ENCODE results near the gene PDZD4. TPM values are rescaled to one million over a fixed set of nuclear protein-coding genes. Genes with fewer than 3 reads are reported as not detected.

The PDZD4 gene
- total RNA-seq, 1 donor from 2014 or later: 8.3 TPM

DNA sequence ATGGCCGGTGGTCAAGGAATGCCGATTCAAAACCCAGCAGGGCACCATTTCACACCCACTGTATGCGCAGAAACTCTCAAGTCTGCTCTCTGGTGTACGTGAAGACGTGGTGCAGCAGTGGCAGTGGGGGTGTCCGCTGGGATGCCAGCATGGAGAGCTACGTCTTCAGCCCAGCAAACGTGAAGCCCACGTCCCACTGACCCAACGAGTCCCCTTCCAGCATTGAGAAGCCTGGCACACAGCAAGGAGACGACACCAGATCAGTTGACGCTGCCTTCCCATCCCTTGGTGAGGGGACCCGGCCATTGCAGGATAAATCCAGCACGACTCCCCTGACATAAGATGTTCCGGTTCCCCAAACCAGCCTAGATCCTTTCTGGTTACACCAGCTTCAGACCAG, 68.5 kb downstream of the PDZD4 start:
- H3K36me3 ChIP-seq: no peaks in the 10 kb centered on the region
- TF ChIP-seq, protein P1, sequence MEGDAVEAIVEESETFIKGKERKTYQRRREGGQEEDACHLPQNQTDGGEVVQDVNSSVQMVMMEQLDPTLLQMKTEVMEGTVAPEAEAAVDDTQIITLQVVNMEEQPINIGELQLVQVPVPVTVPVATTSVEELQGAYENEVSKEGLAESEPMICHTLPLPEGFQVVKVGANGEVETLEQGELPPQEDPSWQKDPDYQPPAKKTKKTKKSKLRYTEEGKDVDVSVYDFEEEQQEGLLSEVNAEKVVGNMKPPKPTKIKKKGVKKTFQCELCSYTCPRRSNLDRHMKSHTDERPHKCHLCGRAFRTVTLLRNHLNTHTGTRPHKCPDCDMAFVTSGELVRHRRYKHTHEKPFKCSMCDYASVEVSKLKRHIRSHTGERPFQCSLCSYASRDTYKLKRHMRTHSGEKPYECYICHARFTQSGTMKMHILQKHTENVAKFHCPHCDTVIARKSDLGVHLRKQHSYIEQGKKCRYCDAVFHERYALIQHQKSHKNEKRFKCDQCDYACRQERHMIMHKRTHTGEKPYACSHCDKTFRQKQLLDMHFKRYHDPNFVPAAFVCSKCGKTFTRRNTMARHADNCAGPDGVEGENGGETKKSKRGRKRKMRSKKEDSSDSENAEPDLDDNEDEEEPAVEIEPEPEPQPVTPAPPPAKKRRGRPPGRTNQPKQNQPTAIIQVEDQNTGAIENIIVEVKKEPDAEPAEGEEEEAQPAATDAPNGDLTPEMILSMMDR (IDR thresholded peaks at IDR 0.05): no peak
- intact Hi-C loops (cut with DNase I): loop anchor here (10.0 kb wide), 1 partner anchor 193 kb away; no protein-coding TSS in a partner anchor
- H3K4me3 ChIP-seq: no peak overlapping the region
- peaks cover 3% of the 10 kb centered on the region for H3K4me1 ChIP-seq
- DNase-seq (no peak), ATAC-seq (no peak)
- H3K27me3 ChIP-seq: no peaks in the 10 kb centered on the region
- no peaks in the 10 kb centered on the region for H3K9me3 ChIP-seq
- no peak overlapping the region for H3K27ac ChIP-seq

DNA sequence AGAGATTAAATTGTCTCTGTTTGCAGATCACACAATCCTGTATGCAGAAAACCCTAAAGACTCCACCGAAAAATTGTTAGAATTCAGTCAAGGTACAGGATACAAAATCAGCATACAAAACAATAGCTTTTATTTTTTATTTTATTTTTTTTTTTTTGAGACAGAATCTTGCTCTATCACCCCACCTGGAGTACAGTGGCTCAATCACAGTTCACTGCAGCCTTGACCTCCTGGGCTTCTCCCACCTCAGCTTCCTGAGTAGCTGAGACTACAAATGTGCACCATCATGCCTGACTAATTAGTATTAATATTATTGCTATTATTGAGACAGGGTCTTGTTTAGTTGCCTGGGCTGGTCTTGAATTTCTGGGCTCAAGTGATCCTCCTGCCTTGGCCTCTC, 75.2 kb downstream of the PDZD4 start:
- TF ChIP-seq, protein P1 (IDR thresholded peaks at IDR 0.05): no peak
- Histone ChIP-seq H3K36me3 (no peaks in the 10 kb centered on the region), H3K9me3 (no peaks in the 10 kb centered on the region), H3K27ac (no peak overlapping the region), H3K4me1 (no peaks in the 10 kb centered on the region), H3K27me3 (no peaks in the 10 kb centered on the region), H3K4me3 (no peak overlapping the region)
- DNase-seq (no peak), ATAC-seq (no peak)
- intact Hi-C loops (cut with DNase I): no loop called here

Other genes starting within 250 kb of the PDZD4 start
- gene CCNQ, start 231.4 kb downstream of the PDZD4 start, total RNA-seq: 18.9 TPM
- not detected for gene DUSP9, start 183.3 kb downstream of the PDZD4 start, total RNA-seq
- 0.72 TPM for gene PNCK, start 156.7 kb downstream of the PDZD4 start, total RNA-seq
- gene SLC6A8, start 142.6 kb downstream of the PDZD4 start, total RNA-seq: 8.0 TPM
- gene BCAP31, start 106.2 kb downstream of the PDZD4 start, total RNA-seq: 233 TPM
- 15.1 TPM for gene ABCD1, start 105.7 kb downstream of the PDZD4 start, total RNA-seq
- 3.3 TPM for gene PLXNB3, start 66.3 kb downstream of the PDZD4 start, total RNA-seq
- gene SRPK3, start 49.5 kb downstream of the PDZD4 start, total RNA-seq: not detected
- 42.7 TPM for gene IDH3G, start 36.2 kb downstream of the PDZD4 start, total RNA-seq
- 204 TPM for gene SSR4, start 35.9 kb downstream of the PDZD4 start, total RNA-seq
- 1.2 TPM for gene L1CAM, start 55.6 kb upstream of the PDZD4 start, total RNA-seq
- gene AVPR2, start 74.1 kb upstream of the PDZD4 start, total RNA-seq: 3.0 TPM
- 69.8 TPM for gene ARHGAP4, start 95.7 kb upstream of the PDZD4 start, total RNA-seq
- 84.6 TPM for gene NAA10, start 104.5 kb upstream of the PDZD4 start, total RNA-seq
- gene RENBP, start 114.1 kb upstream of the PDZD4 start, total RNA-seq: 46.4 TPM
- gene HCFC1, start 141.3 kb upstream of the PDZD4 start, total RNA-seq: 47.5 TPM
- 9.0 TPM for gene TMEM187, start 142.2 kb upstream of the PDZD4 start, total RNA-seq
- gene IRAK1, start 189.4 kb upstream of the PDZD4 start, total RNA-seq: 89.4 TPM